Ishikawa (cell line): ENCODE data around the gene ESYT2.

Experiments
- CEBPB ChIP-seq: IDR thresholded peaks from 2 replicates; pipeline ENCODE4 v1.6.1; 2012
- CREB1 ChIP-seq: IDR thresholded peaks from 2 replicates; pipeline ENCODE4 v1.6.1; 2012; ENCODE audit warnings: low read depth
- EGR1 ChIP-seq: IDR thresholded peaks from 2 replicates; pipeline ENCODE4 v1.6.1; 2012
- EP300 ChIP-seq: IDR thresholded peaks from 2 replicates; pipeline ENCODE4 v1.6.1; 2012; ENCODE audit warnings: borderline replicate concordance
- FOXM1 ChIP-seq: IDR thresholded peaks from 2 replicates; pipeline ENCODE4 v1.6.1; 2012; ENCODE audit warnings: low read depth, borderline replicate concordance
- MAX ChIP-seq: IDR thresholded peaks from 2 replicates; pipeline ENCODE4 v1.6.1; 2012
- NFIC ChIP-seq: IDR thresholded peaks from 2 replicates; pipeline ENCODE4 v1.6.1; 2012
- RAD21 ChIP-seq: IDR thresholded peaks from 2 replicates; pipeline ENCODE4 v1.6.1; 2012; ENCODE audit warnings: low read depth
- REST ChIP-seq: IDR thresholded peaks from 2 replicates; pipeline ENCODE4 v1.6.1; 2012; ENCODE audit warnings: low read depth, mild to moderate bottlenecking
- TAF1 ChIP-seq: IDR thresholded peaks from 2 replicates; pipeline ENCODE4 v1.6.1; 2012; ENCODE audit warnings: low read depth, mild to moderate bottlenecking
- TCF12 ChIP-seq: IDR thresholded peaks from 2 replicates; pipeline ENCODE4 v1.6.1; 2012; ENCODE audit warnings: low read depth
- TEAD4 ChIP-seq: IDR thresholded peaks from 2 replicates; pipeline ENCODE4 v1.6.1; 2012
- USF1 ChIP-seq: IDR thresholded peaks from 2 replicates; pipeline ENCODE4 v1.6.1; 2012
- YY1 ChIP-seq: IDR thresholded peaks from 2 replicates; pipeline ENCODE4 v1.6.1; 2012; ENCODE audit warnings: low read depth
- ZBTB7A ChIP-seq: IDR thresholded peaks from 2 replicates; pipeline ENCODE4 v1.6.1; 2012; ENCODE audit warnings: low read depth

ESYT2 gene

GRCh38 chr7:158791107-158791506 lies 38.2 kb downstream of the ESYT2 start:
- TF ChIP-seq RAD21 (no peak), EP300 (no peak), USF1 (no peak), ZBTB7A (no peak), TEAD4 (no peak), MAX (no peak), CEBPB (no peak), TCF12 (no peak), TAF1 (no peak), CREB1 (no peak), FOXM1 (no peak), EGR1 (no peak), REST (no peak)

GRCh38 chr7:158789842-158790241 lies 39.5 kb downstream of the ESYT2 start:
- TF ChIP-seq EGR1 (no peak), YY1 (no peak), CEBPB (no peak), TAF1 (no peak), NFIC (no peak), CREB1 (no peak), RAD21 (no peak), USF1 (no peak), ZBTB7A (no peak), EP300 (no peak), MAX (no peak), TCF12 (no peak), TEAD4 (no peak), REST (no peak), FOXM1 (no peak)

- TF ChIP-seq MAX (no peak), TEAD4 (no peak), REST (peak; percentile 51; the same call in 1 of the 2 replicates), EP300 (no peak), TCF12 (no peak), CEBPB (no peak)
These were observed 42.4 kb downstream of the ESYT2 start for GRCh38 chr7:158786898-158787297.

GRCh38 chr7:158784270-158784669 lies 45.0 kb downstream of the ESYT2 start:
- TF ChIP-seq RAD21 (no peak), TEAD4 (no peak), CEBPB (no peak), NFIC (no peak), MAX (no peak), ZBTB7A (no peak), CREB1 (no peak)

- TF ChIP-seq FOXM1 (no peak), NFIC (no peak), REST (no peak), USF1 (no peak), TCF12 (no peak), EGR1 (no peak), RAD21 (no peak), EP300 (no peak), ZBTB7A (no peak), CREB1 (no peak), CEBPB (no peak), YY1 (no peak), TEAD4 (no peak), TAF1 (no peak), MAX (no peak)
These were observed 45.7 kb downstream of the ESYT2 start for GRCh38 chr7:158783595-158783994.
